Medulla oblongata (tissue), 1 donor: ENCODE measurements around the gene KRTAP5-11.

ENCODE experiments used
- DNase-seq: peaks from one replicate; pipeline ENCODE4 v3.0.0-alpha.2; 2015; ENCODE audit errors: extremely low spot score

Gene KRTAP5-11

DNA sequence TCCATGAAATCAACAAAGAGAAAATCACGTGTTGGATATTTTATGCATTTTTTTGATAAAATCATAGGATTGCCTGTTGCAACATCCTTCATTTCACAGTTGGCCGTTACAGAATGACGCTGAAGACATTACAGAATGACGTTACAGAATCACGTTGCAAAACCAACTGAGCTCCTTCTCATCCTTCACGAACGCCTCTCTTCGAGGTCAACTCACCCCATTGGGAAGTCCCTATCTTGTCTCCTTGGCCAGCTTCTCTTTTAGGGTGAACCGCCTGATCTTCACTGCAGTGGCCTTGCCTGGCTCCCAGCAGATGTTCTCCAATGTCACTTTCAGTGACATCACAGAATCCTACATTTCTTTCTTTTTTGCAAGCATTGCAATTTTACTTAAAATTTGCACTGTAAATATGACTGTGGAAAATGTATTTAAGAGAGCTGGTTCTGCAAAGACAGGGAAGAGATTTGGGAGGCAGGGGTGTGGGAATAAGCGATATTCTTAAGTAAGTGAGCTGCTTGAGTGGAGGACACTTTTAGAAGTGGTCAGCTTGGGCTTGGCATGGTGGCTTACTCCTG is 50.6 kb downstream of the KRTAP5-11 start:
- DNase-seq, result no peak
